Mesenchymal stem cell (in vitro differentiated cells and primary cell): Measurements from ENCODE around the gene SPSB1.
A peak's percentile ranks its signal among the peaks of the same experiment; 100 is the strongest.

ENCODE experiments used
- DNase-seq: peaks from one replicate; pipeline ENCODE4 v3.0.0-alpha.2; 2013
- H2AFZ ChIP-seq: one replicate; pipeline ENCODE4 v1.6.1; 2013; ENCODE audit warnings: low read depth, mild to moderate bottlenecking, control low read depth, inconsistent platforms, low read length, moderate library complexity
- H2AK5ac ChIP-seq: 2 replicates; pipeline ENCODE4 v1.6.1; 2013; ENCODE audit warnings: low read length, moderate library complexity, mild to moderate bottlenecking, inconsistent platforms; ENCODE audit not compliant: severe bottlenecking
- H2BK120ac ChIP-seq: one replicate; pipeline ENCODE4 v1.6.1; 2013; ENCODE audit warnings: low read depth, mild to moderate bottlenecking, inconsistent platforms, low read length, moderate library complexity
- H2BK12ac ChIP-seq, 2 experiments: one replicate each; pipeline ENCODE4 v1.6.1; 2013; ENCODE audit warnings: inconsistent platforms in 2 of 2, low read length in 2 of 2, mild to moderate bottlenecking in 2 of 2, moderate library complexity in 2 of 2, control low read depth in 1 of 2
- H2BK15ac ChIP-seq: one replicate; pipeline ENCODE4 v1.6.1; 2013; ENCODE audit warnings: mild to moderate bottlenecking, low read depth, inconsistent platforms; ENCODE audit not compliant: poor library complexity, severe bottlenecking
- H2BK5ac ChIP-seq: 2 replicates; pipeline ENCODE4 v1.6.1; 2013; ENCODE audit warnings: low read depth, mild to moderate bottlenecking, low read length, control low read depth, inconsistent platforms; ENCODE audit not compliant: poor library complexity, severe bottlenecking
- H3K14ac ChIP-seq, 2 experiments: one replicate each; pipeline ENCODE4 v1.6.1; 2013; ENCODE audit warnings: inconsistent platforms in 2 of 2, low read length in 2 of 2, control low read depth in 1 of 2, mild to moderate bottlenecking in 1 of 2, moderate library complexity in 1 of 2
- H3K18ac ChIP-seq, 2 experiments: one replicate each; pipeline ENCODE4 v1.6.1; 2013; ENCODE audit warnings: inconsistent platforms in 2 of 2, low read length in 2 of 2, control low read depth in 1 of 2, low read depth in 1 of 2, mild to moderate bottlenecking in 1 of 2
- H3K23ac ChIP-seq, 2 experiments: one replicate each; pipeline ENCODE4 v1.6.1; 2013; ENCODE audit warnings: inconsistent platforms in 2 of 2, low read length in 2 of 2, mild to moderate bottlenecking in 2 of 2, moderate library complexity in 2 of 2, control low read depth in 1 of 2
- H3K27ac ChIP-seq: 2 replicates; pipeline ENCODE4 v1.5.1; 2013; ENCODE audit warnings: mild to moderate bottlenecking, moderate library complexity, low read length, control low read depth, inconsistent platforms; ENCODE audit not compliant: poor library complexity, severe bottlenecking
- H3K27me3 ChIP-seq, 2 experiments: 2 replicates each; pipeline versions ENCODE4 v1.6.1 to v1.7.0; 2013; ENCODE audit warnings: low read length in 2 of 2, mild to moderate bottlenecking in 2 of 2, moderate library complexity in 2 of 2, control low read depth in 1 of 2, inconsistent platforms in 1 of 2; ENCODE audit not compliant: control insufficient read depth in 1 of 2, insufficient read depth in 1 of 2
- H3K36me3 ChIP-seq, 2 experiments: 2 replicates each; pipeline versions ENCODE4 v1.6.1 to v1.7.0; 2013; ENCODE audit warnings: low read length in 2 of 2, control low read depth in 1 of 2, inconsistent platforms in 1 of 2, low read depth in 1 of 2, mild to moderate bottlenecking in 1 of 2; ENCODE audit not compliant: insufficient read depth in 2 of 2, control insufficient read depth in 1 of 2
- H3K4ac ChIP-seq, 2 experiments: one replicate each; pipeline ENCODE4 v1.6.1; 2013; ENCODE audit warnings: inconsistent platforms in 2 of 2, low read length in 2 of 2, mild to moderate bottlenecking in 2 of 2, moderate library complexity in 2 of 2, control low read depth in 1 of 2, low read depth in 1 of 2
- H3K4me1 ChIP-seq: 2 replicates; pipeline ENCODE4 v1.6.1; 2013; ENCODE audit warnings: low read depth, low read length, control low read depth; ENCODE audit not compliant: control insufficient read depth, insufficient read depth
- H3K4me2 ChIP-seq: 2 replicates; pipeline ENCODE4 v1.6.1; 2013; ENCODE audit warnings: low read length, mild to moderate bottlenecking, inconsistent platforms; ENCODE audit not compliant: poor library complexity, severe bottlenecking
- H3K4me3 ChIP-seq, 2 experiments: 2 replicates each; pipeline versions ENCODE4 v1.5.1 to v1.7.0; 2013; ENCODE audit warnings: low read length in 2 of 2, mild to moderate bottlenecking in 2 of 2, control low read depth in 1 of 2, low read depth in 1 of 2; ENCODE audit not compliant: insufficient read depth in 1 of 2
- H3K79me1 ChIP-seq: replicated peaks from 2 replicates; pipeline ENCODE4 v1.6.1; 2013; ENCODE audit warnings: mild to moderate bottlenecking, control low read depth, low read length, inconsistent platforms; ENCODE audit not compliant: poor library complexity, severe bottlenecking
- H3K9ac ChIP-seq: 2 replicates; pipeline ENCODE4 v1.7.0; 2013; ENCODE audit warnings: mild to moderate bottlenecking, low read length, moderate library complexity
- H3K9me3 ChIP-seq: 2 replicates; pipeline ENCODE4 v1.7.0; 2013; ENCODE audit warnings: mild to moderate bottlenecking, low read length; ENCODE audit not compliant: control insufficient read depth
- H4K8ac ChIP-seq: one replicate; pipeline ENCODE4 v1.6.1; 2013; ENCODE audit warnings: inconsistent platforms, mild to moderate bottlenecking, low read length, moderate library complexity
- H4K91ac ChIP-seq: one replicate; pipeline ENCODE4 v1.6.1; 2013; ENCODE audit warnings: mild to moderate bottlenecking, low read length, inconsistent platforms
- WGBS: methylation state at CpG from one replicate; pipeline ENCODE4 v1.1.7; 2013; ENCODE audit warnings: mixed read lengths; 5-methylcytosine and 5-hydroxymethylcytosine counted together

The SPSB1 gene

GRCh38 chr1:9308236-9308785 lies 15.6 kb downstream of the SPSB1 start:
- Histone ChIP-seq H2AK5ac (no peak overlapping the region), H3K4ac (no peak overlapping the region), H2AFZ (no peak overlapping the region), H3K18ac (no peak overlapping the region), H3K14ac (peak overlapping the region in 1 of 2 experiments; percentile 69), H4K91ac (peak overlapping the region; percentile 31), H3K9ac (no peak overlapping the region), H3K27ac (no peak overlapping the region), H2BK12ac (no peak overlapping the region), H2BK15ac (no peak overlapping the region), H3K9me3 (no peaks in the 10 kb centered on the region), H3K4me2 (no peak overlapping the region), H3K4me3 (no peak overlapping the region), H3K23ac (peak overlapping the region in 1 of 2 experiments; percentile 68), H2BK5ac (no peak overlapping the region), H3K4me1 (peaks cover 48% of the 10 kb centered on the region), H3K27me3 (no peaks in the 10 kb centered on the region), H2BK120ac (no peak overlapping the region), H4K8ac (no peak overlapping the region), H3K79me1 (peaks cover 1% of the 10 kb centered on the region), H3K36me3 (peaks cover 21 to 44% of the 10 kb centered on the region in 2 experiments)
- 92% methylated on average over 9 of the region's 9 CpGs for WGBS
- DNase-seq, result no peak

GRCh38 chr1:9309080-9309479 lies 16.4 kb downstream of the SPSB1 start:
- Histone ChIP-seq H3K27ac (no peak overlapping the region), H3K4me2 (no peak overlapping the region), H2AK5ac (no peak overlapping the region), H3K4me1 (peaks cover 50% of the 10 kb centered on the region), H3K9ac (no peak overlapping the region), H3K4me3 (no peak overlapping the region), H3K79me1 (peaks cover 1% of the 10 kb centered on the region), H2BK15ac (no peak overlapping the region), H3K23ac (no peak overlapping the region), H2BK12ac (no peak overlapping the region), H4K91ac (no peak overlapping the region), H3K27me3 (no peaks in the 10 kb centered on the region), H3K36me3 (peaks cover 21 to 41% of the 10 kb centered on the region in 2 experiments), H3K14ac (no peak overlapping the region), H2BK5ac (no peak overlapping the region), H2BK120ac (no peak overlapping the region), H2AFZ (no peak overlapping the region), H3K4ac (no peak overlapping the region), H4K8ac (no peak overlapping the region), H3K9me3 (no peaks in the 10 kb centered on the region), H3K18ac (no peak overlapping the region)
- DNase-seq, result no peak
- WGBS, result 88% methylated on average over 8 of the region's 8 CpGs

- no peak overlapping the region for H3K9ac ChIP-seq
- no peak for DNase-seq
- H2BK5ac ChIP-seq, result no peak overlapping the region
- H3K4ac ChIP-seq, result no peak overlapping the region
- peaks cover 2% of the 10 kb centered on the region for H3K79me1 ChIP-seq
- H2BK15ac ChIP-seq, result no peak overlapping the region
- no peak overlapping the region for H3K23ac ChIP-seq
- H2AK5ac ChIP-seq, result no peak overlapping the region
- no peak overlapping the region for H4K8ac ChIP-seq
- no peak overlapping the region for H2AFZ ChIP-seq
- H3K27ac ChIP-seq, result no peak overlapping the region
- no peaks in the 10 kb centered on the region for H3K9me3 ChIP-seq
- peaks cover 51% of the 10 kb centered on the region for H3K4me1 ChIP-seq
- no peak overlapping the region for H3K4me2 ChIP-seq
- H3K4me3 ChIP-seq, result no peak overlapping the region
- no peak overlapping the region for H2BK12ac ChIP-seq
- H2BK120ac ChIP-seq, result no peak overlapping the region
- H3K36me3 ChIP-seq, result peaks cover 20 to 42% of the 10 kb centered on the region in 2 experiments
- 96% methylated on average over 7 of the region's 7 CpGs for WGBS
- H3K27me3 ChIP-seq, result no peaks in the 10 kb centered on the region
- H3K18ac ChIP-seq, result no peak overlapping the region
- H3K14ac ChIP-seq, result no peak overlapping the region
- no peak overlapping the region for H4K91ac ChIP-seq
Observed at GRCh38 chr1:9309991-9310390, 17.3 kb downstream of the SPSB1 start.

GRCh38 chr1:9311029-9311428 lies 18.3 kb downstream of the SPSB1 start:
- no peaks in the 10 kb centered on the region for H3K27me3 ChIP-seq
- no peak overlapping the region for H2AFZ ChIP-seq
- no peak overlapping the region for H2BK120ac ChIP-seq
- peaks cover 3% of the 10 kb centered on the region for H3K79me1 ChIP-seq
- DNase-seq, result no peak
- no peak overlapping the region for H4K8ac ChIP-seq
- no peak overlapping the region for H3K14ac ChIP-seq
- H3K4me3 ChIP-seq, result no peak overlapping the region
- H4K91ac ChIP-seq, result no peak overlapping the region
- no peak overlapping the region for H2BK5ac ChIP-seq
- H2BK12ac ChIP-seq, result no peak overlapping the region
- H2AK5ac ChIP-seq, result no peak overlapping the region
- peaks cover 21 to 46% of the 10 kb centered on the region in 2 experiments for H3K36me3 ChIP-seq
- no peak overlapping the region for H3K4me2 ChIP-seq
- H3K23ac ChIP-seq, result no peak overlapping the region
- WGBS, result 92% methylated on average over 7 of the region's 10 CpGs
- H2BK15ac ChIP-seq, result no peak overlapping the region
- H3K9ac ChIP-seq, result no peak overlapping the region
- H3K4ac ChIP-seq, result no peak overlapping the region
- peaks cover 50% of the 10 kb centered on the region for H3K4me1 ChIP-seq
- no peaks in the 10 kb centered on the region for H3K9me3 ChIP-seq
- no peak overlapping the region for H3K27ac ChIP-seq
- H3K18ac ChIP-seq, result no peak overlapping the region
